GM13976 (cell line): ENCODE data around the gene B4GALNT1.

Source experiments
- DNase-seq: peaks from one replicate; pipeline ENCODE4 v3.0.0; 2012; ENCODE audit warnings: low spot score
- in situ Hi-C: fragments of 300-500 bp; cut with MboI; formaldehyde crosslinking; loops from one replicate; pipeline ENCODE4 v1.12.0; 2022; ENCODE audit warnings: low sequenced_read_pairs, mixed read lengths, inconsistent platforms; ENCODE audit not compliant: unreplicated experiment
- TF ChIP-seq, protein P1 (sequence below): IDR thresholded peaks from 2 replicates; pipeline ENCODE4 v1.5.1; 2012; ENCODE audit warnings: borderline replicate concordance, mild to moderate bottlenecking; ENCODE audit not compliant: insufficient read depth; ENCODE audit errors: extremely low read depth, missing control alignments, control extremely low read depth

Gene B4GALNT1

DNA sequence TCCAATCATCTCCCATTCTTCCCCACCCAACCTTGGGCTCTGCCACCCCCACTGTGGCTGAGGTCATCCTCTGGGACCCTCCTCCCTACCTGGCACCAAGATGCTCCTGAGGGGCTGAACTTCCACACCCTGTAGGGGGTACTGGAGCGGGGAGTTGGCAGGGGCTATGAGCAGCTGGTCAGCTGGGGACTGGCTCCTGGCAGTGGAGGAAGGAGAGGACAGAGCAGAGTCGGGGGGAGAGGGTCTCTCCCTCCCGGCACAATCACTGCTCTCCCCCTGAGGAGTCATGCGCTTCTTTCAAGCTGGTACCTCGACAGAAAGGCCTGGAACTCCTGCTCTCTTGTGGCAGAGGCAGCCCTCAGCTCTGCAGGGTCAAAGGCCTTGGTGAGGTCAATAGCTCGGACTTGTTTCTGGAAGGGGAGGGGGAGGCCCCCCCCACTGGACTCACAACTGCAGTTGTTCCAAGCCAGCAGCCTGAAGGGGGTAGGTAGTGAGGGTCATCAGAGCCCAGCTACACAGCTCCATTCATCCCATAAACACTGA, 2.0 kb downstream of the B4GALNT1 start:
- DNase-seq, result peak; percentile 8
- in situ Hi-C loops, result no loop called here
- TF ChIP-seq, protein P1, sequence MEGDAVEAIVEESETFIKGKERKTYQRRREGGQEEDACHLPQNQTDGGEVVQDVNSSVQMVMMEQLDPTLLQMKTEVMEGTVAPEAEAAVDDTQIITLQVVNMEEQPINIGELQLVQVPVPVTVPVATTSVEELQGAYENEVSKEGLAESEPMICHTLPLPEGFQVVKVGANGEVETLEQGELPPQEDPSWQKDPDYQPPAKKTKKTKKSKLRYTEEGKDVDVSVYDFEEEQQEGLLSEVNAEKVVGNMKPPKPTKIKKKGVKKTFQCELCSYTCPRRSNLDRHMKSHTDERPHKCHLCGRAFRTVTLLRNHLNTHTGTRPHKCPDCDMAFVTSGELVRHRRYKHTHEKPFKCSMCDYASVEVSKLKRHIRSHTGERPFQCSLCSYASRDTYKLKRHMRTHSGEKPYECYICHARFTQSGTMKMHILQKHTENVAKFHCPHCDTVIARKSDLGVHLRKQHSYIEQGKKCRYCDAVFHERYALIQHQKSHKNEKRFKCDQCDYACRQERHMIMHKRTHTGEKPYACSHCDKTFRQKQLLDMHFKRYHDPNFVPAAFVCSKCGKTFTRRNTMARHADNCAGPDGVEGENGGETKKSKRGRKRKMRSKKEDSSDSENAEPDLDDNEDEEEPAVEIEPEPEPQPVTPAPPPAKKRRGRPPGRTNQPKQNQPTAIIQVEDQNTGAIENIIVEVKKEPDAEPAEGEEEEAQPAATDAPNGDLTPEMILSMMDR, result no peak

DNA sequence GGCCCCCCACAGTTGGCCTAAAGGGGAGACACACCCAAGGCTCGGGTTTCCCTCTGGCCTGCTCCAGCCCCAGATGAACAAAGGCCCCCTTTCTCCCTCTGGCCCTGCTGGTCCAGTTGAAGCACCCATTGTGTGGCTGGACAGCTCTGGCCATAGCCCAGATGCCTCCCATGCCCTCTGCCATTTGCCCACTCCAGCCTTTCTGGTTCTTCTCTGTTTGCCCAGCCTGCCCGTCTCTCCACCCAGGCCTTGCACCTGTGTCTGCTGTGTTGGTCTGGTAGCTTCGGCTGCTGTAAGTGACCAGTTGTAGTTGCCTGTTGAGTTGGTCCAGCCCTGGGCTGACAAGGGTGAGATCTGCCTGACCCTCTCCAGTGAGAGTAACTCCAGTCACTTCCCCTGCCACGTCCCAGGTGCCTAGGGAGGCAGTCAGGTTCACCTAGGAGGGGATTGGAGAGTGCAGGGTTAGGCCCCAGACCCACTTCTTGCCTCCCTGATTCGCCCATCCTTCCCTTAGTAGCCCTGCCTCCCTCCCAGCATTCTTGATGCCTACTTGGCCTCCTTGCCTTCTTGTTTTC, 3.0 kb downstream of the B4GALNT1 start:
- no peak for DNase-seq
- TF ChIP-seq, protein P1, result no peak
- in situ Hi-C loops, result no loop called here

DNA sequence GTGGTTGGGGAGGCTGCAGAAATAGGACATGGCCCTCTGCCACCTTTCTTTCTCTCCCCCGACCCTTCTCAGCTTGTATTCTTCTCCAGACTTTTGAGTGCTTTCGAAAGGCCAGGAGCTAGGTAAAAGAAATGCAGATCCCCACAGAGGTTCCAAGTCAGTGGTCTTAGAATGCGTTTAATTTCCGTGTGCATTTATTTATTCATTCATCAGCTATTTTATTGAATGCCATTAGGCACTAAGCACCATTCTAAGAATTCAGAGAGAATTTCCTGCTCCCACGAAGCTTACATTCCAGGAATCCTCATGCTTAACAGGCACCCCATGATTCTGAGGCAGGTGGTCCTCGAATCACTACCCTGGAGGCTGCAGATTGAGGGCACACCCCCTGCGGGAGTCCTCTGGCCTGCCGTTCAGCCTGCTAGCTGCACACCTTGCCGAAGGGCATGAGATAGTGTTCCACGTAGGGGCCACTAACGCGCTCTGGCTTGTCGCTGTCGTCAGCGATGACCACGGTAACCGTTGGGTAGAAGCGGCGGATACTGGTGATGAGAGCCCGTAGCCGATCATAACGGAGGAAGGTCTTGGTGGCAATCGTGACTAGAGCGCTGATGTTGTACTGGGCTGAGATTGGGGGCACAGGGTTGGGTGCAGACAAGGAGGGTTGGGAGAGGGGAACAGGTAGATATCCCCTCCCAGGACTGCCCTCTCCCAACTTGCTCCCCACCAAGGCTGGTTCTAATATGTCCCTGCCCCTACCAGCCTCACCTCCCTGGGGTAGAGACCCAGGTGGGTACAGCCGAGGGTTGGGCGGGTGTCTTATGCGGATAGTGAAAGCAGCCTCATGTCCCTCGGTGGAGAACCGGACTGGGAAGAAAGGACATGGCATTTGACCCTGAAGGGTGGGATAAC, 4.5 kb downstream of the B4GALNT1 start:
- in situ Hi-C loops, result no loop called here
- DNase-seq, result no peak
- TF ChIP-seq, protein P1, result no peak

DNA sequence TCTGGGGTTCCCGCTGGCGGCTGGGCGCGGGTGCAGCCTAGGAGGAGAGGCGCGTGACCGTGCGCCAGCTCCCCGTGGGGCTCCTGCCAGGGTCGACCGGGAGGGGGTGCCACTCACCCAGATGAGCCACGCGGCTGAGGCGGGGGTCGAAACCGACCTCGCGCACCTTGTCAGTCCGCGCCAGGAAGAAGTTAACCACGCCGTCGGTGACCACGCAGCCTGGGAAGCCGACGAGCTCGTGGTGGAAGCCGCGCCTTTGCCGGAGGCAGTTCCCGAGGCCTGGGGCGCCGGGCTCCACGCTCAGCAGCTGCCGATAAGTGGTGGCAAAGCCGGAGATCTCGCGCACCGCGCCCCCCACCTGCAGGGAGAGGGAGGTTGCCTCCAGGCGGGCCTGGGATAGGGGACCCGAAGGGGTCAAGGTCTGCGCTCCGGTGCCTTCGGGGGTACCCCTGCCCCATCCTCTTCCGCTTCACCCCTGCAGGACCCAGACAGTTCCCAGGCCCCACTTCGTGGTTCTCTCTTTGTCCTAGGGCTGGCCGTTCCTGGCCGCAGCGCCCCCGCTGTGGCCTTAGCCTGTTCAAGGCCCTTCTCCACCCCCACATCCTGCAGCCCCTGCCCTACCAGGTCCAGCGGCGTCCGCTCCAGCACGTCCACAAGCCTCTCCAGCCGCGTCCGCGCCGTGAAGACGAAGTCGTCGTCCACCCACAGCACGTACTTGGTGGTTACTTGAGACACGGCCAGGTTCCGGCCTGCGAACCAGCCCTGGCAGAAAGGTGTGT, 5.3 kb downstream of the B4GALNT1 start:
- no peak for DNase-seq
- in situ Hi-C loops, result no loop called here
- TF ChIP-seq, protein P1, result peak; percentile 21

DNA sequence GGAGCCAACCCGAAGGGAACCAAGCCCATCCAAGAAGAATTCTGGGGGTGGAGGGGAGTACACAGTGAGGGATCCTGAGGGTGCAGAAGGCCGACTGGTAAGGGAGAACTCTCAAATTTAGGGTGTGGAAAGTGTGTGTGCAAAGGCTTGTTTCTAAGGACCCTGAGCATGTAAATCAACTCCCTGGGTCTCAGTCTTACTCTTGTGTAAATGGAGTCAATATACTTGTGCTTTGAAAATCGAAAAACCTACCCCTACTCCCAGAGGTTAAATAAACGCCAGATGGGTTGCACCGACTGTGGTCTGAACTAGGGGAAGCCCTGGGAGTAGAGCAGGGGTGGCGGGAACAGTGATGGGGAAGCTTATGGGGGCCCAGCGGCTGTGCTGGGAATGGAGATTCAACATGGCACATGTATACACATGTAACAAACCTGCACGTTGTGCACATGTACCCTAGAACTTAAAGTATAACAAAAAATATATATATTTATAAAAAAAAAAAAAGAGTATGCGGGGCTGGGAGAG, 6.0 kb downstream of the B4GALNT1 start:
- no peak for DNase-seq
- TF ChIP-seq, protein P1, result no peak
- in situ Hi-C loops, result no loop called here

DNA sequence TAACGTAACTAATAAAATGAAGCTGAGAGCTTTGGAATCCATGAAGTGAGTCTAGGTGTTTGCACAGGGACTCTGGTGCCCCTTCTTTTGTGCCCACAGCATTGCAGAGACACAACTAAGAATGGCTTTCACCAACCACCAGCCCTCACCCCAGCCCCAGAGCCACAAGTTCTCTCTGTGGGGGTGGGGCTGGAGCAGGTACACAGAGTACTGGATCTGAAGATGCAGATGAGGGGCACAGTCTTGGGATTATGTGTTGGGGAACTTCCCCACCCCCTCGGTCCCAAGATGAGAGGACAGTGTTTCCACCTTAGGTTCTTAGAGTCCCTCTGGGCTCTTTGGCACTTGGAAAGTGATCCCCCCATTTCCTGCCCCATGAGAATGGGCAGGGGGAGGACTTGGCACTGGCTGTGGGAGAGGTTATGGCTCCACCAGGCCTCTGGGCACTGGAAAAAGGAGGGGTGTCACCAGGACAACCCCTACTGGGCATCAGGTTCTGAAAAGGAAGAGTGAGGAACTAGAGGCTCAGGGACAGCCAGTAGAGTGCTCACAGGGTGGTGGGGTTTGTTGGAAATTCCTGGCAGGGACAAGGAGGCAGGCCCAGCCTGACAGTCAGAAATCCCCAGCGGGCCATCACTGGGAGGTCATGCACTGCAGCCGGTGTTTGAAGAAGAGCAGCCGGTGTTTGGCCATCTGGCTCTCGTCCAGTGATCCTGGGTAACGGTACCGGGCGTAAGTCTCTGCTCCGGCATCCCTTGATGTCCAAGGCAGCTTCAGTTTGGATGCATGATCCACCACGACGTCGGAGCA, 6.7 kb downstream of the B4GALNT1 start:
- TF ChIP-seq, protein P1, result no peak
- in situ Hi-C loops, result no loop called here
- no peak for DNase-seq
